PC-9 (cell line): ENCODE measurements around the gene DEFB121. TPM values are rescaled to one million over a fixed set of nuclear protein-coding genes. Genes with fewer than 3 reads are reported as not detected.
"Not testable (repeated sequence)": the region's sequence is repeated elsewhere in the genome, so short reads cannot be mapped to it uniquely, and the experiment has no call there.

Source experiments
- BruUV-seq: library from RNA; stranded (reverse); fragments of 400-500 nt; replicated peaks from 2 replicates; lab custom pipeline; 2021; lab: Mats Ljungman, UMichigan
- CTCF ChIA-PET: fragments of 300-600 bp; sonication (Branson Sonifier 250); formaldehyde crosslinking; loops from one replicate; lab custom pipeline; 2022; ENCODE audit warnings: antibody characterized with exemption; lab: Charles Lee
- POLR2A ChIA-PET: fragments of 300-600 bp; sonication (Branson Sonifier 250); formaldehyde crosslinking; loops from one replicate; lab custom pipeline; 2022; ENCODE audit warnings: antibody characterized with exemption; ENCODE audit not compliant: unreplicated experiment; lab: Charles Lee
- DNase-seq, 2 experiments: peaks; one replicate each; pipeline versions ENCODE4 v3.0.0 to v3.0.0-alpha.2; 2015 to 2022; ENCODE audit warnings: mixed read lengths in 1 of 2
- H2AFZ ChIP-seq: fragments of 200-600 bp; sonication (generic); 2 replicates; pipeline ENCODE4 v1.8.1; 2017; ENCODE audit warnings: antibody characterized with exemption
- H3F3A ChIP-seq: fragments of 200-600 bp; sonication (generic); 2 replicates; pipeline ENCODE4 v1.8.1; 2017; ENCODE audit warnings: antibody characterized with exemption, mild to moderate bottlenecking, low read depth; ENCODE audit not compliant: insufficient read depth
- H3K27ac ChIP-seq: fragments of 200-600 bp; sonication (generic); 2 replicates; pipeline ENCODE4 v1.6.1; 2016; ENCODE audit warnings: mixed run types
- H3K27me3 ChIP-seq: fragments of 200-600 bp; sonication (generic); 2 replicates; pipeline ENCODE4 v1.6.1; 2016; ENCODE audit warnings: low read depth, mixed run types; ENCODE audit not compliant: insufficient read depth
- H3K36me3 ChIP-seq: fragments of 200-600 bp; sonication (generic); 2 replicates; pipeline ENCODE4 v1.6.1; 2016; ENCODE audit warnings: low read depth, mixed run types
- H3K4me1 ChIP-seq: fragments of 200-600 bp; sonication (generic); replicated peaks from 2 replicates; pipeline ENCODE4 v1.6.1; 2016; ENCODE audit warnings: mixed run types; ENCODE audit not compliant: insufficient read depth
- H3K4me2 ChIP-seq: fragments of 200-600 bp; sonication (generic); 2 replicates; pipeline ENCODE4 v1.6.1; 2017; ENCODE audit warnings: mixed run types
- H3K4me3 ChIP-seq: fragments of 200-600 bp; sonication (generic); 2 replicates; pipeline ENCODE4 v1.6.1; 2016; ENCODE audit warnings: mixed run types
- H3K79me2 ChIP-seq: fragments of 200-600 bp; sonication (generic); 2 replicates; pipeline ENCODE4 v1.6.1; 2017; ENCODE audit warnings: low read depth, mixed run types
- H3K9me2 ChIP-seq: fragments of 200-600 bp; sonication (generic); 2 replicates; pipeline ENCODE4 v1.8.1; 2017; ENCODE audit warnings: mild to moderate bottlenecking; ENCODE audit not compliant: insufficient read depth
- H3K9me3 ChIP-seq: fragments of 200-600 bp; sonication (generic); 2 replicates; pipeline ENCODE4 v1.8.1; 2016; ENCODE audit warnings: low read depth; ENCODE audit not compliant: insufficient read depth
- H4K20me1 ChIP-seq: fragments of 200-600 bp; sonication (generic); 2 replicates; pipeline ENCODE4 v1.8.1; 2017; ENCODE audit not compliant: insufficient read depth
- CTCF ChIP-seq: fragments of 200-600 bp; sonication (generic); conservative IDR thresholded peaks from 2 replicates; pipeline ENCODE4 v1.6.1; 2017; ENCODE audit warnings: mixed run types, antibody characterized with exemption, mild to moderate bottlenecking, moderate library complexity
- EZH2 ChIP-seq: fragments of 200-600 bp; sonication (generic); IDR thresholded peaks from 2 replicates; pipeline ENCODE4 v1.8.0; 2017; ENCODE audit warnings: antibody characterized with exemption, low read depth
- intact Hi-C: fragments of 100-400 bp; cut with micrococcal nuclease; formaldehyde crosslinking; loops from one replicate; pipeline ENCODE4 v1.10.0; 2022; ENCODE audit not compliant: unreplicated experiment
- total RNA-seq: library from RNA; stranded (reverse); gene quantifications from 2 replicates; pipeline ENCODE4 v1.2.3, GENCODE V29; 2021

The DEFB121 gene
- total RNA-seq, 1 experiment from 2014 or later = not detected

GRCh38 chr20:31368301-31368700, 37.7 kb downstream of the DEFB121 start, which contains the start of gene DEFB118:
TSS of gene DEFB118 (plus strand) at chr20:31368601. CDS start at chr20:31368651, 50 bp downstream.
- intact Hi-C loops = no loop called here
- DNase-seq = no peak
- Histone ChIP-seq H3K4me1 (no peaks in the 10 kb centered on the region), H3F3A (no peaks in the 10 kb centered on the region), H3K27ac (no peak within 1 kb of the TSS), H3K9me3 (no peaks in the 10 kb centered on the region), H3K4me3 (no peak within 1 kb of the TSS), H4K20me1 (no peaks in the 10 kb centered on the region), H3K4me2 (no peak within 1 kb of the TSS), H3K27me3 (peaks cover 84% of the 10 kb centered on the region), H3K36me3 (no peaks in the 10 kb centered on the region), H3K9me2 (no peaks in the 10 kb centered on the region), H2AFZ (no peak within 1 kb of the TSS), H3K79me2 (no peaks in the 10 kb centered on the region)
- ChIA-PET CTCF (no interaction called here), POLR2A (no interaction called here)
- no TSS peak for BruUV-seq
- TF ChIP-seq CTCF = no peak
- TF ChIP-seq EZH2 = no peak

GRCh38 chr20:31364272-31364671, 41.7 kb downstream of the DEFB121 start:
- H3K9me3 ChIP-seq, DNase-seq, H3K36me3 ChIP-seq, H2AFZ ChIP-seq, POLR2A ChIA-PET, H3K4me3 ChIP-seq, H3K4me2 ChIP-seq, intact Hi-C loops, H3F3A ChIP-seq, CTCF ChIA-PET, H3K9me2 ChIP-seq, H3K27ac ChIP-seq, H3K79me2 ChIP-seq, H4K20me1 ChIP-seq, H3K4me1 ChIP-seq, BruUV-seq: not testable (repeated sequence)
- peaks cover 66% of the 10 kb centered on the region for H3K27me3 ChIP-seq

- no peaks in the 10 kb centered on the region for H3K9me3 ChIP-seq
- H2AFZ ChIP-seq = no peak overlapping the region
- no peaks in the 10 kb centered on the region for H3K36me3 ChIP-seq
- H3K4me2 ChIP-seq = no peak overlapping the region
- no peak overlapping the region for H3K27ac ChIP-seq
- no peak for DNase-seq
- no peaks in the 10 kb centered on the region for H3F3A ChIP-seq
- no peaks in the 10 kb centered on the region for H3K79me2 ChIP-seq
- H3K4me3 ChIP-seq = no peak overlapping the region
- POLR2A ChIA-PET = no interaction called here
- BruUV-seq = no TSS peak
- CTCF ChIA-PET = no interaction called here
- H3K4me1 ChIP-seq = no peaks in the 10 kb centered on the region
- intact Hi-C loops = no loop called here
- no peaks in the 10 kb centered on the region for H3K9me2 ChIP-seq
- TF ChIP-seq CTCF (no peak), EZH2 (no peak)
- H3K27me3 ChIP-seq = peaks cover 64% of the 10 kb centered on the region
- no peaks in the 10 kb centered on the region for H4K20me1 ChIP-seq
Measured at GRCh38 chr20:31363295-31363694, 42.7 kb downstream of the DEFB121 start.

GRCh38 chr20:31355981-31356380, 50.0 kb downstream of the DEFB121 start:
- CTCF ChIA-PET = no interaction called here
- H3K79me2 ChIP-seq = no peaks in the 10 kb centered on the region
- H2AFZ ChIP-seq = no peak overlapping the region
- no peak overlapping the region for H3K27ac ChIP-seq
- POLR2A ChIA-PET = no interaction called here
- no peak overlapping the region for H3K4me2 ChIP-seq
- no peak overlapping the region for H3K4me3 ChIP-seq
- 0 out of 2 replicates have a peak, but pooled peaks cover 7% of the 10 kb centered on the region for H3K9me2 ChIP-seq
- H4K20me1 ChIP-seq = no peaks in the 10 kb centered on the region
- TF ChIP-seq CTCF (no peak), EZH2 (no peak)
- H3K27me3 ChIP-seq = peaks cover 29% of the 10 kb centered on the region; the same call in 1 of the 2 replicates
- H3K36me3 ChIP-seq = no peaks in the 10 kb centered on the region
- DNase-seq = no peak
- no peaks in the 10 kb centered on the region for H3K9me3 ChIP-seq
- no TSS peak for BruUV-seq
- H3F3A ChIP-seq = no peaks in the 10 kb centered on the region
- intact Hi-C loops = no loop called here
- no peaks in the 10 kb centered on the region for H3K4me1 ChIP-seq
